ENCODE measurements around the gene ABCD1.

DNA sequence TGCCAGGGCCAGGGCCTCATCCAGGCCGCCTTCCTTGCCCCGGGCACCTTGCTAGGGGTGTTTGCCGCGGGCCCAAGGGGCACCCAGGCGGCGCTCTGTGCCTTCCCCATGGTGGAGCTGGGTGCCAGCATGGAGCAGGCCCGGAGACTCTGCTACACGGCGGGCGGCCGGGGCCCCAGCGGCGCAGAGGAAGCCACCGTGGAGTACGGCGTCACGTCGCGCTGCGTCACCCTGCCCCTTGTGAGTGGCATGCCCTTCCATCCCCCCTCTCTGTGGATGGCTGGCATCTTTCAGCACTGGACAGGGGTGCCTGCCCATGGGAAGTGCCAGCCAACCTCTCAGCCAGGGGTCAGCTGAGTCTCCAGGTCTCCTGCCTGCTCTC lies 43.0 kb downstream of the ABCD1 start:
- TF ChIP-seq, protein P1, sequence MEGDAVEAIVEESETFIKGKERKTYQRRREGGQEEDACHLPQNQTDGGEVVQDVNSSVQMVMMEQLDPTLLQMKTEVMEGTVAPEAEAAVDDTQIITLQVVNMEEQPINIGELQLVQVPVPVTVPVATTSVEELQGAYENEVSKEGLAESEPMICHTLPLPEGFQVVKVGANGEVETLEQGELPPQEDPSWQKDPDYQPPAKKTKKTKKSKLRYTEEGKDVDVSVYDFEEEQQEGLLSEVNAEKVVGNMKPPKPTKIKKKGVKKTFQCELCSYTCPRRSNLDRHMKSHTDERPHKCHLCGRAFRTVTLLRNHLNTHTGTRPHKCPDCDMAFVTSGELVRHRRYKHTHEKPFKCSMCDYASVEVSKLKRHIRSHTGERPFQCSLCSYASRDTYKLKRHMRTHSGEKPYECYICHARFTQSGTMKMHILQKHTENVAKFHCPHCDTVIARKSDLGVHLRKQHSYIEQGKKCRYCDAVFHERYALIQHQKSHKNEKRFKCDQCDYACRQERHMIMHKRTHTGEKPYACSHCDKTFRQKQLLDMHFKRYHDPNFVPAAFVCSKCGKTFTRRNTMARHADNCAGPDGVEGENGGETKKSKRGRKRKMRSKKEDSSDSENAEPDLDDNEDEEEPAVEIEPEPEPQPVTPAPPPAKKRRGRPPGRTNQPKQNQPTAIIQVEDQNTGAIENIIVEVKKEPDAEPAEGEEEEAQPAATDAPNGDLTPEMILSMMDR (IDR thresholded peaks at IDR 0.05) = no peak
- TF ChIP-seq EP300 (IDR thresholded peaks at IDR 0.05) = no peak
- TF ChIP-seq POLR2AphosphoS5 (IDR thresholded peaks at IDR 0.05) = no peak
- TF ChIP-seq POLR2A (IDR thresholded peaks at IDR 0.05) = no peak

Data from gastroesophageal sphincter (tissue), 3 donors.